GM19395 (cell line): ENCODE results near the gene IGF2.

Source experiments
- ATAC-seq: cut with Tn5 transposase; IDR thresholded peaks from one replicate; pipeline ENCODE4 v1.9.1; 2021; ENCODE audit warnings: mild to moderate bottlenecking, moderate library complexity; ENCODE audit not compliant: unreplicated experiment

Gene IGF2

GRCh38 chr11:2169626-2170570, 30.7 kb upstream of the IGF2 start:
- ATAC-seq: no peak

- no peak for ATAC-seq
These were observed 29.8 kb upstream of the IGF2 start for GRCh38 chr11:2169005-2169378.

GRCh38 chr11:2168286-2169004, 29.3 kb upstream of the IGF2 start:
- no peak for ATAC-seq

- no peak for ATAC-seq
These were observed 28.2 kb upstream of the IGF2 start for GRCh38 chr11:2167141-2168045.

GRCh38 chr11:2166091-2166851, 27.1 kb upstream of the IGF2 start:
- ATAC-seq: no peak

- no peak for ATAC-seq
These were observed 26.4 kb upstream of the IGF2 start for GRCh38 chr11:2165571-2165970.

GRCh38 chr11:2164861-2165555, 25.8 kb upstream of the IGF2 start:
- ATAC-seq: no peak

GRCh38 chr11:2164081-2164480, 24.9 kb upstream of the IGF2 start:
- no peak for ATAC-seq

GRCh38 chr11:2163428-2163978, 24.3 kb upstream of the IGF2 start:
- no peak for ATAC-seq

GRCh38 chr11:2160736-2161259, 21.6 kb upstream of the IGF2 start, which contains the start of gene INS:
Gene INS (minus strand): TSS chr11:2161209. CDS start chr11:2160971, 238 bp downstream.
- no peak for ATAC-seq

GRCh38 chr11:2159536-2160413, 20.6 kb upstream of the IGF2 start:
- no peak for ATAC-seq

GRCh38 chr11:2158966-2159365, 19.8 kb upstream of the IGF2 start:
- no peak for ATAC-seq

GRCh38 chr11:2158296-2158737, 19.1 kb upstream of the IGF2 start:
- ATAC-seq: no peak

- ATAC-seq: no peak
These were observed 18.3 kb upstream of the IGF2 start for GRCh38 chr11:2157294-2158040.

GRCh38 chr11:2156416-2157182, 17.4 kb upstream of the IGF2 start:
- no peak for ATAC-seq

GRCh38 chr11:2155511-2155910, 16.3 kb upstream of the IGF2 start:
- no peak for ATAC-seq

- ATAC-seq: no peak
These were observed 15.7 kb upstream of the IGF2 start for GRCh38 chr11:2154889-2155288.
